ENCODE data around the gene SLIT3.

GRCh38 chr5:168892618-168893186 is 408.2 kb downstream of the SLIT3 start:
- no peak for TF ChIP-seq CTCF (conservative IDR thresholded peaks at IDR 0.05)
- TF ChIP-seq EZH2 (IDR thresholded peaks at IDR 0.05; ENCODE audit: low read depth): no peak

All from PC-9 (cell line).